ENCODE results near the gene MAPK14. TPM values are rescaled to one million over a fixed set of nuclear protein-coding genes. Genes with fewer than 3 reads are reported as not detected.

Gene MAPK14
- total RNA-seq, 1 donor from 2014 or later = 37.3 TPM

- no peak overlapping the region for H3K27ac ChIP-seq
- intact Hi-C loops (cut with DNase I) = loop anchor here (5.0 kb wide), 1 partner anchor 242 kb away; no protein-coding TSS in a partner anchor
Measured at GRCh38 chr6:36120018-36120417, 92.4 kb downstream of the MAPK14 start.

DNA sequence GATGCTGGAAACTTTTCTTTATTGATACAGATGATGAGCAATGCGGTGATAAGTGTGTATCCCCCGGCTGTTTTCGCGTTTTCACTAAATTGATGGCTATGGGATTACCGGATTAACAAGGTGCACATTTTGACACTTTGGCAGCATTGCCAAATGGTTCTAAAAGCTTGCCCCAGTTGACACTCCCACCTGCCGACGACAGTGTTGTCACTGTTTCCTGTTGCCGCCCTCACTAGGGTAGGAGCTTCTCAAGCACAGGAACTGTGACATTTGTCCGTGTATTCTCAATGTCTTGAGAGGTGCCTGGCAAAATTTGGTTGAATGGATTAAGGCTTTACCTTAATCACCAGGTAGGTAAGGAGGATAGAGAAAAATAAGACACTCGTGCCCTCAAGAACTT lies 92.9 kb downstream of the MAPK14 start:
- Histone ChIP-seq H3K27me3 (no peaks in the 10 kb centered on the region), H3K27ac (peak overlapping the region; percentile 6 to 12), H3K9me3 (no peaks in the 10 kb centered on the region), H3K4me3 (no peak overlapping the region), H3K4me1 (peaks cover 0 to 4% of the 10 kb centered on the region in 2 donors), H3K36me3 (peaks cover 0 to 4% of the 10 kb centered on the region in 2 donors)
- TF ChIP-seq, protein P1, sequence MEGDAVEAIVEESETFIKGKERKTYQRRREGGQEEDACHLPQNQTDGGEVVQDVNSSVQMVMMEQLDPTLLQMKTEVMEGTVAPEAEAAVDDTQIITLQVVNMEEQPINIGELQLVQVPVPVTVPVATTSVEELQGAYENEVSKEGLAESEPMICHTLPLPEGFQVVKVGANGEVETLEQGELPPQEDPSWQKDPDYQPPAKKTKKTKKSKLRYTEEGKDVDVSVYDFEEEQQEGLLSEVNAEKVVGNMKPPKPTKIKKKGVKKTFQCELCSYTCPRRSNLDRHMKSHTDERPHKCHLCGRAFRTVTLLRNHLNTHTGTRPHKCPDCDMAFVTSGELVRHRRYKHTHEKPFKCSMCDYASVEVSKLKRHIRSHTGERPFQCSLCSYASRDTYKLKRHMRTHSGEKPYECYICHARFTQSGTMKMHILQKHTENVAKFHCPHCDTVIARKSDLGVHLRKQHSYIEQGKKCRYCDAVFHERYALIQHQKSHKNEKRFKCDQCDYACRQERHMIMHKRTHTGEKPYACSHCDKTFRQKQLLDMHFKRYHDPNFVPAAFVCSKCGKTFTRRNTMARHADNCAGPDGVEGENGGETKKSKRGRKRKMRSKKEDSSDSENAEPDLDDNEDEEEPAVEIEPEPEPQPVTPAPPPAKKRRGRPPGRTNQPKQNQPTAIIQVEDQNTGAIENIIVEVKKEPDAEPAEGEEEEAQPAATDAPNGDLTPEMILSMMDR (IDR thresholded peaks at IDR 0.05) = no peak
- intact Hi-C loops (cut with DNase I) = loop anchor here (5.0 kb wide), 1 partner anchor 242 kb away; no protein-coding TSS in a partner anchor
- DNase-seq (ENCODE audit: low spot score in 2 of 2) = peak in 1 of 2 donors; percentile 65

More at GRCh38 chr6:36120018-36120417, 92.4 kb downstream of the MAPK14 start:
- Histone ChIP-seq H3K4me3 (no peak overlapping the region), H3K4me1 (peaks cover 0 to 4% of the 10 kb centered on the region in 2 donors), H3K27me3 (no peaks in the 10 kb centered on the region), H3K36me3 (peaks cover 0 to 4% of the 10 kb centered on the region in 2 donors), H3K9me3 (no peaks in the 10 kb centered on the region)
- TF ChIP-seq, protein P1 (IDR thresholded peaks at IDR 0.05) = no peak
- DNase-seq (ENCODE audit: low spot score in 2 of 2) = no peak

GRCh38 chr6:36120979-36121786 lies 93.6 kb downstream of the MAPK14 start:
- H3K36me3 ChIP-seq = peaks cover 0 to 4% of the 10 kb centered on the region in 2 donors
- peak overlapping the region; percentile 6 to 12 for H3K27ac ChIP-seq
- H3K27me3 ChIP-seq = no peaks in the 10 kb centered on the region
- H3K9me3 ChIP-seq = no peaks in the 10 kb centered on the region
- peaks cover 0 to 4% of the 10 kb centered on the region in 2 donors for H3K4me1 ChIP-seq
- no peak overlapping the region for H3K4me3 ChIP-seq
- DNase-seq (ENCODE audit: low spot score in 2 of 2) = peak; percentile 30 to 73
- intact Hi-C loops (cut with DNase I) = loop anchor here (5.0 kb wide), 1 partner anchor 241 kb away; no protein-coding TSS in a partner anchor
- TF ChIP-seq, protein P1 (IDR thresholded peaks at IDR 0.05) = no peak

DNA sequence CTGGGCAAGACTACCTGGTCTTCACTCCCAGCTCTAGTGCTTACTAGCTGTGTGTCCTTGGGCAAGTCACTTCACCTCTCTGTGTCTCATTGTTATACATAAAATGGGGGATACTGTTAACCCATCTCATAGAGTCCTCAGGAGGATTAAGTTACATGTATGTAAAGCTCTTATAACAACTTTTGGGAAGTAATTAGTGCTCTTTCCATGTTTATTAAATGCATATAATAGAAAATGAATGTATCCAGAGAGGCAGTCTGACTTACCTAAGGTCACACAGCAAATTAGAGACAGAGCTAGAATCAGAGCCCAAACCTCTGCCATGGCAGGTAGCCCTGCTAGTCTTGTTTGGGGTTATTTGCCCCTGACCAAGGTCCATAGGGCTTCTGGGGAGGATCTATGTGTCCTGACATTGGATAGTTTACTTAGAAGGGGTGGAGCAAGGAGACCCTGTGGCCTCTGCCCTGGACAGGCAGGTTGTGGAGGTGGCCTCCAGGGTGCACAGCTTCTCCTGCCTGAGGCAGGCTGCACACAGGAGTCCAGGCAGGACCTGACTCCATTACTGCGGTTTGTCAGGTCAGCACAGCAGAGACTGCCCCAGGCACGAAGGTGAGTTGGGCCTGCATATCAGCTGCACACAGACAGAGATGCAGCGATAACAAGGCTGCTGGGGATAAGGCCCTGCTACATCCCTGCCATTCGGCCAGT lies 94.3 kb downstream of the MAPK14 start:
- Histone ChIP-seq H3K4me1 (peaks cover 0 to 4% of the 10 kb centered on the region in 2 donors), H3K27ac (no peak overlapping the region), H3K4me3 (no peak overlapping the region), H3K27me3 (no peaks in the 10 kb centered on the region), H3K9me3 (no peaks in the 10 kb centered on the region), H3K36me3 (peaks cover 0 to 4% of the 10 kb centered on the region in 2 donors)
- peak in 1 of 2 donors; percentile 56 for DNase-seq (ENCODE audit: low spot score in 2 of 2)
- TF ChIP-seq, protein P1 (IDR thresholded peaks at IDR 0.05) = no peak
- intact Hi-C loops (cut with DNase I) = loop anchor here (5.0 kb wide), 1 partner anchor 240 kb away; no protein-coding TSS in a partner anchor

- Histone ChIP-seq H3K27me3 (no peaks in the 10 kb centered on the region), H3K4me1 (peaks cover 0 to 4% of the 10 kb centered on the region in 2 donors), H3K9me3 (no peaks in the 10 kb centered on the region), H3K27ac (no peak overlapping the region), H3K36me3 (no peaks in the 10 kb centered on the region), H3K4me3 (no peak overlapping the region)
- TF ChIP-seq, protein P1 (IDR thresholded peaks at IDR 0.05) = no peak
- DNase-seq (ENCODE audit: low spot score in 2 of 2) = peak in 1 of 2 donors; percentile 58
- intact Hi-C loops (cut with DNase I) = loop anchor here (1.0 to 5.0 kb wide), 2 partner anchors 74 to 240 kb away; partner anchors contain the start of gene BRPF3
Measured at GRCh38 chr6:36122495-36123269, 95.1 kb downstream of the MAPK14 start.
